Ramos (cell line): ENCODE results near the gene TRPV5.

Experiments
- in situ Hi-C: fragments of 300-500 bp; cut with MboI; formaldehyde crosslinking; loops from one replicate; pipeline ENCODE4 v1.14.3; 2022; ENCODE audit warnings: low sequenced_read_pairs; ENCODE audit not compliant: unreplicated experiment

TRPV5 gene

GRCh38 chr7:142862351-142862750 lies 71.2 kb downstream of the TRPV5 start:
- in situ Hi-C loops: no loop called here

- in situ Hi-C loops: no loop called here
Measured at GRCh38 chr7:142860968-142861367, 72.6 kb downstream of the TRPV5 start.

GRCh38 chr7:142859829-142860228 lies 73.7 kb downstream of the TRPV5 start:
- in situ Hi-C loops: no loop called here

DNA sequence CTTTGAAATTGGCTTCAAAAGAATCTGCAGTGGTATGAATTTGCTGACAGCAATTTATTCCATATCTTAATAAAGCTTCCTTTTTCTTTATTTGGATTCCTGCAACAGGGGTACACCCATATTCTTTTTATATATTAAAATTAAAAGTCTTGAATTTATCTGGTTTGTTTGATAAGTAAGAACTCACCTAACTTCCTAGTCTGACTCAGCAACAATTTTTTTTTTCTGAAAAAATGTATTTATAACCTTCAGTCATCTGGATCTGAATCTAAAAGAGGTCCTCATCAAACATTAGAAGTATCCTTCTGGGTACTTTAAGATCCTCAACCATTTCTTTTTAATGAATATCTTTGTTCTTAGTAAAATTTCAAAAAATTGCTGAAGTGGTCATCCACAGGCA lies 74.1 kb downstream of the TRPV5 start:
- in situ Hi-C loops: no loop called here
